Embryonic facial prominence (tissue), 1 donor: Measurements from ENCODE around the gene KCNK13.
"Not testable (repeated sequence)": the region's sequence is repeated elsewhere in the genome, so short reads cannot be mapped to it uniquely, and the experiment has no call there.

Experiments used
- DNase-seq: peaks from one replicate; pipeline ENCODE4 v3.0.0-alpha.2; 2016; ENCODE audit errors: extremely low spot score

Gene KCNK13

GRCh38 chr14:90061685-90062126 is at the start of gene KCNK13:
Gene KCNK13, plus strand, starts transcription at chr14:90061994. Its CDS starts 212 bp downstream, at chr14:90062206.
- DNase-seq = no peak

GRCh38 chr14:90017371-90017770 is 44.4 kb upstream of the KCNK13 start:
- no peak for DNase-seq

GRCh38 chr14:90019824-90020523 is 41.8 kb upstream of the KCNK13 start:
- DNase-seq = no peak

GRCh38 chr14:90023176-90023896 is 38.5 kb upstream of the KCNK13 start:
- no peak for DNase-seq

- DNase-seq = no peak
These were observed 36.9 kb upstream of the KCNK13 start for GRCh38 chr14:90024910-90025309.

GRCh38 chr14:90026608-90027007 is 35.2 kb upstream of the KCNK13 start:
- DNase-seq = not testable (repeated sequence)

- no peak for DNase-seq
These were observed 34.0 kb upstream of the KCNK13 start for GRCh38 chr14:90027842-90028241.

GRCh38 chr14:90034156-90034555 is 27.6 kb upstream of the KCNK13 start:
- no peak for DNase-seq

GRCh38 chr14:90034835-90035525 is 26.8 kb upstream of the KCNK13 start:
- DNase-seq = no peak

- DNase-seq = no peak
These were observed 22.4 kb upstream of the KCNK13 start for GRCh38 chr14:90039253-90040010.

GRCh38 chr14:90040411-90040810 is 21.4 kb upstream of the KCNK13 start:
- no peak for DNase-seq

- no peak for DNase-seq
These were observed 19.1 kb upstream of the KCNK13 start for GRCh38 chr14:90042496-90043252.

- no peak for DNase-seq
These were observed 16.2 kb upstream of the KCNK13 start for GRCh38 chr14:90045616-90046015.

- no peak for DNase-seq
These were observed 12.4 kb upstream of the KCNK13 start for GRCh38 chr14:90049390-90049789.

- no peak for DNase-seq
These were observed 11.5 kb upstream of the KCNK13 start for GRCh38 chr14:90050271-90050670.

- DNase-seq = no peak
These were observed 8.8 kb upstream of the KCNK13 start for GRCh38 chr14:90053044-90053443.

- DNase-seq = no peak
These were observed 7.0 kb upstream of the KCNK13 start for GRCh38 chr14:90054803-90055202.

- no peak for DNase-seq
These were observed 5.0 kb upstream of the KCNK13 start for GRCh38 chr14:90056826-90057225.

- DNase-seq = no peak
These were observed 2.8 kb upstream of the KCNK13 start for GRCh38 chr14:90058876-90059458.

- no peak for DNase-seq
These were observed 1.4 kb upstream of the KCNK13 start for GRCh38 chr14:90060312-90060964.
